HepG2 (cell line): ENCODE data around the gene TXN2. TPM values are rescaled to one million over a fixed set of nuclear protein-coding genes. Genes with fewer than 3 reads are reported as not detected.

Experiments used
- ATAC-seq: fragments of 200-7000 bp; cut with Tn5 transposase; 3 replicates; pipeline ENCODE4 v1.9.1; 2020; ENCODE audit warnings: mild to moderate bottlenecking, moderate library complexity
- BruUV-seq: library from RNA; stranded (reverse); fragments of 400-500 nt; replicated peaks from 2 replicates; lab custom pipeline; 2021; lab: Mats Ljungman, UMichigan
- CTCF ChIA-PET: fragments of 300-600 bp; formaldehyde crosslinking; extraction: SDS; loops from one replicate; lab custom pipeline; 2021; ENCODE audit warnings: low total read pairs, inconsistent platforms, low intra/inter-chr PET ratio; lab: Yijun Ruan, JAX
- POLR2A ChIA-PET: fragments of 350-600 bp; sonication (Branson Sonifier 250); formaldehyde crosslinking; loops from one replicate; lab custom pipeline; 2020; ENCODE audit warnings: antibody characterized with exemption, inconsistent platforms; lab: Yijun Ruan, JAX
- DNase-seq: peaks from one replicate; pipeline ENCODE4 v3.0.0-alpha.2; 2015; ENCODE audit warnings: low spot score
- FAIRE-seq: peaks from 3 replicates; lab custom pipeline; 2011; peaks lifted over from hg19 to GRCh38; lab: Jason Lieb, UNC
- H2AFZ ChIP-seq: one replicate; pipeline ENCODE4 v1.6.1; 2011; ENCODE audit warnings: low read length, inconsistent platforms
- H3K27ac ChIP-seq: fragments of 300-600 bp; 3 replicates; pipeline ENCODE4 v1.8.0; 2011; ENCODE audit warnings: mixed run types, mild to moderate bottlenecking, mixed read lengths, low read length, inconsistent platforms; ENCODE audit not compliant: insufficient read depth; ENCODE audit errors: extremely low read length
- H3K27me3 ChIP-seq, 2 experiments: fragments of 200-600 bp in 1 of 2; 2 replicates in 1 of 2; 3 replicates in 1 of 2; pipeline versions ENCODE4 v1.6.0 to v1.8.0; 2011; ENCODE audit warnings: low read length in 2 of 2, mild to moderate bottlenecking in 2 of 2, moderate library complexity in 2 of 2, inconsistent platforms in 1 of 2; ENCODE audit not compliant: insufficient read depth in 2 of 2, control insufficient read depth in 1 of 2
- H3K36me3 ChIP-seq, 2 experiments: fragments of 200-600 bp in 1 of 2; replicated peaks in 1 of 2; 2 replicates in 1 of 2; 3 replicates in 1 of 2; pipeline versions ENCODE4 v1.5.1 to v1.8.0; 2011; ENCODE audit warnings: low read length in 2 of 2, inconsistent platforms in 1 of 2; ENCODE audit not compliant: insufficient read depth in 2 of 2, control insufficient read depth in 1 of 2
- H3K4me1 ChIP-seq: 2 replicates; pipeline ENCODE4 v1.5.1; 2012; ENCODE audit warnings: low read length, inconsistent platforms; ENCODE audit not compliant: insufficient read depth
- H3K4me2 ChIP-seq: 2 replicates; pipeline ENCODE4 v1.6.0; 2011; ENCODE audit warnings: low read depth, low read length, inconsistent platforms
- H3K4me3 ChIP-seq, 3 experiments: fragments of 200-600 bp in 1 of 3; sonication (generic), shearing (Covaris generic) in 1 of 3; replicated peaks in 1 of 3; 2 replicates each; pipeline ENCODE4 v1.5.1; 2011 to 2016; ENCODE audit warnings: low read length in 3 of 3, inconsistent platforms in 2 of 3, low read depth in 2 of 3, mild to moderate bottlenecking in 2 of 3, control low read depth in 1 of 3, mixed read lengths in 1 of 3; ENCODE audit not compliant: insufficient read depth in 1 of 3
- H3K79me2 ChIP-seq: one replicate; pipeline ENCODE4 v1.6.1; 2011; ENCODE audit warnings: low read length, inconsistent platforms; ENCODE audit not compliant: insufficient read depth
- H3K9ac ChIP-seq: 2 replicates; pipeline ENCODE4 v1.6.0; 2011; ENCODE audit warnings: mild to moderate bottlenecking, low read depth, low read length, inconsistent platforms; ENCODE audit not compliant: insufficient read depth
- H3K9me3 ChIP-seq: 2 replicates; pipeline ENCODE4 v1.5.1; 2012; ENCODE audit warnings: mild to moderate bottlenecking, low read length
- H4K20me1 ChIP-seq: 2 replicates; pipeline ENCODE4 v1.6.0; 2011; ENCODE audit warnings: inconsistent platforms, mild to moderate bottlenecking, low read length, moderate library complexity; ENCODE audit not compliant: insufficient read depth
- ATAD3A ChIP-seq: sonication (generic); formaldehyde crosslinking; IDR thresholded peaks from 2 replicates; pipeline ENCODE4 v1.4.0; 2020; ENCODE audit warnings: missing genetic modification reagents
- BRD4 ChIP-seq: sonication (generic); formaldehyde crosslinking; IDR thresholded peaks from 2 replicates; pipeline ENCODE4 v1.4.0; 2020; ENCODE audit warnings: missing genetic modification reagents
- ERF ChIP-seq: IDR thresholded peaks from 2 replicates; pipeline ENCODE4 v1.6.1; 2018; ENCODE audit warnings: missing biosample characterization, missing genetic modification reagents
- HHEX ChIP-seq: IDR thresholded peaks from 2 replicates; pipeline ENCODE4 v1.6.1; 2016; ENCODE audit warnings: control low read depth
- MED13 ChIP-seq: sonication (generic); formaldehyde crosslinking; IDR thresholded peaks from 2 replicates; pipeline ENCODE4 v1.5.0; 2020; ENCODE audit warnings: missing genetic modification reagents
- PCBP1 ChIP-seq: fragments of 200-400 bp; formaldehyde crosslinking; IDR thresholded peaks from 2 replicates; pipeline ENCODE4 v1.6.1; 2017; ENCODE audit warnings: mild to moderate bottlenecking, low read depth, low read length, borderline replicate concordance
- SIX1 ChIP-seq: sonication (generic); formaldehyde crosslinking; IDR thresholded peaks from 2 replicates; pipeline ENCODE4 v1.4.0; 2020; ENCODE audit warnings: missing genetic modification reagents, borderline replicate concordance
- ZNF496 ChIP-seq: sonication (generic); formaldehyde crosslinking; IDR thresholded peaks from 2 replicates; pipeline ENCODE4 v1.8.1; 2023; ENCODE audit warnings: mild to moderate bottlenecking, moderate library complexity, missing genetic modification reagents; ENCODE audit not compliant: insufficient replicate concordance
- ZNF546 ChIP-seq: sonication (generic); formaldehyde crosslinking; conservative IDR thresholded peaks from 2 replicates; pipeline ENCODE4 v1.8.1; 2023; ENCODE audit warnings: mild to moderate bottlenecking, missing genetic modification reagents
- ZNF691 ChIP-seq: sonication (generic); formaldehyde crosslinking; IDR thresholded peaks from 2 replicates; pipeline ENCODE4 v1.4.0; 2020; ENCODE audit warnings: missing genetic modification reagents, low read depth, mild to moderate bottlenecking, borderline replicate concordance
- ZNF749 ChIP-seq: sonication (generic); formaldehyde crosslinking; IDR thresholded peaks from 2 replicates; pipeline ENCODE4 v1.8.0; 2022; ENCODE audit warnings: mild to moderate bottlenecking, missing genetic modification reagents, moderate library complexity, borderline replicate concordance
- ZNF781 ChIP-seq: sonication (generic); formaldehyde crosslinking; IDR thresholded peaks from 2 replicates; pipeline ENCODE4 v1.5.1; 2020; ENCODE audit warnings: borderline replicate concordance, mild to moderate bottlenecking, missing genetic modification reagents; ENCODE audit errors: not compliant biosample characterization
- ZNF788 ChIP-seq: sonication (generic); formaldehyde crosslinking; IDR thresholded peaks from 2 replicates; pipeline ENCODE4 v1.5.0; 2020; ENCODE audit warnings: mild to moderate bottlenecking, missing genetic modification reagents, borderline replicate concordance
- ZNF790 ChIP-seq: sonication (generic); formaldehyde crosslinking; IDR thresholded peaks from 2 replicates; pipeline ENCODE4 v1.8.0; 2022; ENCODE audit warnings: missing genetic modification reagents, mild to moderate bottlenecking, borderline replicate concordance
- WGBS: methylation state at CpG from one replicate; pipeline ENCODE4 v1.1.6; 2017; ENCODE audit warnings: low lambda C conversion rate; 5-methylcytosine and 5-hydroxymethylcytosine counted together
- in situ Hi-C: cut with HindIII; loops from 2 replicates; pipeline ENCODE4 v1.10.0; 2017; ENCODE audit warnings: low pct_unique_long_range_greater_than_20kb; ENCODE audit not compliant: extremely low pct_ligation_motif_present
- intact Hi-C: fragments of 100-400 bp; cut with micrococcal nuclease; formaldehyde crosslinking; loops from one replicate; pipeline ENCODE4 v1.10.0; 2022; ENCODE audit not compliant: unreplicated experiment
- polyA plus RNA-seq, 8 experiments: library from polyadenylated mRNA; depleted of rRNA in 3 of 8; stranded (reverse) in 7 of 8; unstranded in 1 of 8; fragments of >200 nt; fragmentation: Illumina TruSeq in 4 of 8; extraction: Trizol in 4 of 8; gene quantifications; 2 replicates each; pipeline versions ENCODE4 v1.2.1 to v1.2.3, GENCODE V29; 2011 to 2016; ENCODE audit warnings: low read depth in 4 of 8, missing spikeins in 1 of 8, mixed read lengths in 1 of 8; ENCODE audit not compliant: insufficient read depth in 1 of 8
- total RNA-seq, 5 experiments: library from RNA; depleted of rRNA; stranded (reverse); fragments of >200 nt; fragmentation: Illumina TruSeq; extraction: Trizol; gene quantifications; 2 replicates each; pipeline ENCODE4 v1.2.3, GENCODE V29; 2016; ENCODE audit warnings: low read depth in 1 of 5
- TF ChIP-seq, protein P1 (sequence below): sonication (generic); formaldehyde crosslinking; IDR thresholded peaks from 2 replicates; pipeline ENCODE4 v1.5.1; 2020; ENCODE audit warnings: mild to moderate bottlenecking, missing genetic modification reagents, borderline replicate concordance
- TF ChIP-seq, protein P2 (sequence below): sonication (generic); formaldehyde crosslinking; conservative IDR thresholded peaks from 2 replicates; pipeline ENCODE4 v1.5.0; 2020; ENCODE audit warnings: missing genetic modification reagents

Gene TXN2
- total and polyA plus RNA-seq, 2 of the 13 experiments (the other 11 are each of a cell fraction or from before 2014, with no cell fraction given) = 41.4 to 109 TPM

DNA sequence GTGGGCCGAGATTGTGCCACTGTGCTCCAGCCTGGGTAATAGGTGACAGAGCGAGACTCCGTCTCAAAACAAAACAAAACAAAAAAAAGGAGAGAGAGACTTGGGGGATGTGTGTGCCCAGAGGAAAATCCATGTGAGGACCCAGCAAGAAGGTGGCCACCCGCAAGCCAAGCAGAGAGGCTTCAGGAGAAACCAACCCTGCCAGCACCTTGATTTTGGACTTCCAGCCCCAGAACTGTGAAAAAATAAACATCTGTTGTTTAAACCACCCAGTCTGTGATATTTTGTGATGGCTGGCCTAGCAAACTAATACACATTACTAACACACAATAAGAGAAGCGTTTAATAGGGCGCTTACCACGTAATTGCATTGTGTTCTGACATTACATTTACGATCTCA, 21.2 kb downstream of the TXN2 start:
- in situ Hi-C loops (no loop called here), intact Hi-C loops (no loop called here)
- Histone ChIP-seq H3K27ac (no peak overlapping the region), H3K4me2 (peak overlapping the region; percentile 21; the same call in 1 of the 2 replicates), H3K4me1 (peaks cover 68% of the 10 kb centered on the region), H3K79me2 (no peaks in the 10 kb centered on the region), H3K36me3 (no peaks in the 10 kb centered on the region), H3K4me3 (no peak overlapping the region), H2AFZ (no peak overlapping the region), H3K9ac (no peak overlapping the region), H3K9me3 (no peaks in the 10 kb centered on the region), H4K20me1 (no peaks in the 10 kb centered on the region), H3K27me3 (no peaks in the 10 kb centered on the region; a peak in 1 of 5 replicates)
- WGBS = 77% methylated on average over 8 of the region's 8 CpGs
- ChIA-PET CTCF (no interaction called here), POLR2A (interaction anchor here (1.0 to 2.1 kb wide), 7 partner anchors 22 to 110 kb away, joined by 3 to 7 read pairs (median 4); partner anchors contain the start of genes MYH9 and TXN2)
- FAIRE-seq (no peak), ATAC-seq (no peak), DNase-seq (no peak)
- no TSS peak for BruUV-seq
- TF ChIP-seq ZNF790 (CRISPR knock-in tag) (no peak), ZNF496 (CRISPR knock-in tag) (no peak), ZNF788 (CRISPR knock-in tag) (no peak), SIX1 (CRISPR knock-in tag) (no peak), ERF (CRISPR knock-in tag) (no peak), HHEX (CRISPR knock-in tag) (no peak), ZNF546 (no peak), ZNF749 (CRISPR knock-in tag) (no peak), MED13 (CRISPR knock-in tag) (no peak), ZNF691 (CRISPR knock-in tag) (no peak), ATAD3A (no peak), ZNF781 (no peak), BRD4 (CRISPR knock-in tag) (no peak), PCBP1 (no peak)
- TF ChIP-seq, protein P1, sequence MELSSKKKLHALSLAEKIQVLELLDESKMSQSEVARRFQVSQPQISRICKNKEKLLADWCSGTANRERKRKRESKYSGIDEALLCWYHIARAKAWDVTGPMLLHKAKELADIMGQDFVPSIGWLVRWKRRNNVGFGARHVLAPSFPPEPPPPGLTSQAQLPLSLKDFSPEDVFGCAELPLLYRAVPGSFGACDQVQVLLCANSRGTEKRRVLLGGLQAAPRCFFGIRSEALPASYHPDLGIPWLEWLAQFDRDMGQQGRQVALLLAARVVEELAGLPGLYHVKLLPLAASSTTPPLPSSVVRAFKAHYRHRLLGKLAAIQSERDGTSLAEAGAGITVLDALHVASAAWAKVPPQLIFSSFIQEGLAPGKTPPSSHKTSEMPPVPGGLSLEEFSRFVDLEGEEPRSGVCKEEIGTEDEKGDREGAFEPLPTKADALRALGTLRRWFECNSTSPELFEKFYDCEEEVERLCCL (CRISPR knock-in tag) = no peak
- TF ChIP-seq, protein P2, sequence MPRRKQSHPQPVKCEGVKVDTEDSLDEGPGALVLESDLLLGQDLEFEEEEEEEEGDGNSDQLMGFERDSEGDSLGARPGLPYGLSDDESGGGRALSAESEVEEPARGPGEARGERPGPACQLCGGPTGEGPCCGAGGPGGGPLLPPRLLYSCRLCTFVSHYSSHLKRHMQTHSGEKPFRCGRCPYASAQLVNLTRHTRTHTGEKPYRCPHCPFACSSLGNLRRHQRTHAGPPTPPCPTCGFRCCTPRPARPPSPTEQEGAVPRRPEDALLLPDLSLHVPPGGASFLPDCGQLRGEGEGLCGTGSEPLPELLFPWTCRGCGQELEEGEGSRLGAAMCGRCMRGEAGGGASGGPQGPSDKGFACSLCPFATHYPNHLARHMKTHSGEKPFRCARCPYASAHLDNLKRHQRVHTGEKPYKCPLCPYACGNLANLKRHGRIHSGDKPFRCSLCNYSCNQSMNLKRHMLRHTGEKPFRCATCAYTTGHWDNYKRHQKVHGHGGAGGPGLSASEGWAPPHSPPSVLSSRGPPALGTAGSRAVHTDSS (CRISPR knock-in tag) = no peak
